Activated B cell treated with CpG ODN at 0.5 μM for 24 hours (primary cell): ENCODE results near the gene BUB1B. TPM values are rescaled to one million over a fixed set of nuclear protein-coding genes. Genes with fewer than 3 reads are reported as not detected.

ENCODE experiments used
- ATAC-seq: fragments of 200-7000 bp; cut with Tn5 transposase; one replicate; pipeline ENCODE4 v1.10.0; 2021; ENCODE audit warnings: low read depth, mild to moderate bottlenecking, moderate library complexity
- CTCF ChIA-PET: fragments of 350-600 bp; sonication (Branson Sonifier 250); formaldehyde crosslinking; loops from one replicate; lab custom pipeline; 2021; ENCODE audit warnings: antibody characterized with exemption; lab: Charles Lee
- POLR2A ChIA-PET: fragments of 350-600 bp; sonication (Branson Sonifier 250); formaldehyde crosslinking; loops from one replicate; lab custom pipeline; 2021; ENCODE audit warnings: antibody characterized with exemption; lab: Charles Lee
- DNase-seq: peaks from one replicate; pipeline ENCODE4 v3.0.0; 2022
- H3K27ac Mint-ChIP-seq: one replicate; pipeline ENCODE4 v1.8.0; 2020; ENCODE audit warnings: mixed read lengths
- H3K27me3 Mint-ChIP-seq: one replicate; pipeline ENCODE4 v1.8.0; 2021; ENCODE audit warnings: mixed read lengths
- H3K36me3 Mint-ChIP-seq: one replicate; pipeline ENCODE4 v1.8.0; 2021; ENCODE audit warnings: low read depth, mixed read lengths
- H3K4me1 Mint-ChIP-seq: one replicate; pipeline ENCODE4 v1.8.0; 2021; ENCODE audit warnings: mixed read lengths
- H3K4me3 Mint-ChIP-seq: one replicate; pipeline ENCODE4 v1.8.0; 2020; ENCODE audit warnings: mild to moderate bottlenecking, mixed read lengths
- H3K9me3 Mint-ChIP-seq: one replicate; pipeline ENCODE4 v1.8.0; 2020; ENCODE audit warnings: mixed read lengths
- CTCF ChIP-seq: fragments of 200-600 bp; IDR thresholded peaks from one replicate; pipeline ENCODE4 v1.8.0; 2022; ENCODE audit warnings: antibody characterized with exemption, mild to moderate bottlenecking
- intact Hi-C: fragments of 100-400 bp; cut with micrococcal nuclease; formaldehyde crosslinking; loops from one replicate; pipeline ENCODE4 v1.15.1; 2024
- total RNA-seq: library from RNA; stranded (reverse); gene quantifications from 2 replicates; pipeline ENCODE4 v1.2.3, GENCODE V29; 2022

The BUB1B gene
- total RNA-seq, 1 donor from 2014 or later, result 3.9 TPM

- no peak for TF ChIP-seq CTCF
- Mint-ChIP-seq H3K9me3 (no peaks in the 10 kb centered on the region), H3K4me1 (no peaks in the 10 kb centered on the region), H3K4me3 (no peak overlapping the region), H3K27ac (no peak overlapping the region), H3K36me3 (no peaks in the 10 kb centered on the region), H3K27me3 (peaks cover 4% of the 10 kb centered on the region)
- ChIA-PET CTCF (interaction anchor here (1.1 to 1.6 kb wide), 2 partner anchors 27 to 29 kb away, joined by 3 to 4 read pairs; no protein-coding TSS in a partner anchor), POLR2A (no interaction called here)
- DNase-seq (no peak), ATAC-seq (no peak)
- intact Hi-C loops, result no loop called here
These were observed 85.0 kb downstream of the BUB1B start for GRCh38 chr15:40245666-40246450.

- H3K36me3 Mint-ChIP-seq, result no peaks in the 10 kb centered on the region
- intact Hi-C loops, result no loop called here
- no peak for DNase-seq
- no peak overlapping the region for H3K27ac Mint-ChIP-seq
- no peaks in the 10 kb centered on the region for H3K4me1 Mint-ChIP-seq
- no peaks in the 10 kb centered on the region for H3K9me3 Mint-ChIP-seq
- POLR2A ChIA-PET, result no interaction called here
- ATAC-seq, result no peak
- peaks cover 11% of the 10 kb centered on the region for H3K27me3 Mint-ChIP-seq
- no peak for TF ChIP-seq CTCF
- H3K4me3 Mint-ChIP-seq, result no peak overlapping the region
- CTCF ChIA-PET, result interaction anchor here (1.2 to 1.6 kb wide), 3 partner anchors 27 to 32 kb away, joined by 3 to 4 read pairs (median 4); no protein-coding TSS in a partner anchor
These were observed 85.8 kb downstream of the BUB1B start for GRCh38 chr15:40246496-40247280.

GRCh38 chr15:40247406-40247971 lies 86.6 kb downstream of the BUB1B start:
- no peak for DNase-seq
- Mint-ChIP-seq H3K9me3 (no peaks in the 10 kb centered on the region), H3K4me1 (no peaks in the 10 kb centered on the region), H3K36me3 (no peaks in the 10 kb centered on the region), H3K27ac (no peak overlapping the region), H3K4me3 (no peak overlapping the region), H3K27me3 (peaks cover 13% of the 10 kb centered on the region)
- ChIA-PET CTCF (interaction anchor here (1.2 to 1.6 kb wide), 3 partner anchors 26 to 32 kb away, joined by 3 to 4 read pairs (median 4); no protein-coding TSS in a partner anchor), POLR2A (no interaction called here)
- intact Hi-C loops, result no loop called here
- ATAC-seq, result no peak
- no peak for TF ChIP-seq CTCF

- intact Hi-C loops, result no loop called here
- Mint-ChIP-seq H3K27me3 (peaks cover 16% of the 10 kb centered on the region), H3K36me3 (no peaks in the 10 kb centered on the region), H3K4me3 (no peak overlapping the region), H3K9me3 (no peaks in the 10 kb centered on the region), H3K4me1 (peaks cover 4% of the 10 kb centered on the region), H3K27ac (no peak overlapping the region)
- ATAC-seq (no peak), DNase-seq (no peak)
- ChIA-PET POLR2A (no interaction called here), CTCF (no interaction called here)
- no peak for TF ChIP-seq CTCF
These were observed 87.3 kb downstream of the BUB1B start for GRCh38 chr15:40248006-40248783.
